Umbilical cord (tissue), 2 donors: ENCODE data around the gene HPCAL1. TPM values are rescaled to one million over a fixed set of nuclear protein-coding genes. Genes with fewer than 3 reads are reported as not detected.
"Not testable (repeated sequence)": the region's sequence is repeated elsewhere in the genome, so short reads cannot be mapped to it uniquely, and the experiment has no call there.

ENCODE experiments used
- DNase-seq: peaks from one replicate; pipeline ENCODE4 v3.0.0-alpha.2; 2015; ENCODE audit warnings: low spot score
- total RNA-seq: library from RNA; depleted of rRNA; stranded (reverse); fragments of >200 nt; gene quantifications from one replicate; pipeline ENCODE4 v1.2.3, GENCODE V29; 2014; ENCODE audit warnings: low replicate concordance; ENCODE audit not compliant: insufficient read depth

The HPCAL1 gene
- total RNA-seq, 1 donor from 2014 or later, result 7.9 TPM

- DNase-seq, result no peak
Measured at GRCh38 chr2:10437806-10438205, 135.1 kb downstream of the HPCAL1 start.

- no peak for DNase-seq
Measured at GRCh38 chr2:10438688-10439087, 136.0 kb downstream of the HPCAL1 start.

GRCh38 chr2:10439185-10439879 lies 136.6 kb downstream of the HPCAL1 start:
- no peak for DNase-seq

GRCh38 chr2:10439971-10440370 lies 137.3 kb downstream of the HPCAL1 start:
- no peak for DNase-seq

- no peak for DNase-seq
Measured at GRCh38 chr2:10440736-10441135, 138.0 kb downstream of the HPCAL1 start.

DNA sequence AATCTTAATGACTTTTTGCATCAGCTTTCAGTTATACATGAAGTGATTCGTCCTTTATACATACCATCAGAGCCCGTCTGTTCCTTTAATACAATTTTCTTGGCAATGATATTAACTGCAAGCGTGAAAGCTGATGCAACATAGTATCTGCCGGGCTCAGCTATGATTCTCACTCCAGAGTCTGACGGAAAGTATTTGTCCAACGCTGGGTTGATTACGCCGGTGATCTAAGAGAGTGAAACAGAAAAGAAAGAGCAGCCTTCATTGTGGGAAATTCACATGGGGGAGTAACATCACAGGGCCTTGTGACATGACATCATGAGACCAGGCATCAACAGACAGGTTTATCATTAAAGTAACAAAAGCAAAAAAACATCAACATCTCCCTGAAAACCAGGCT lies 139.2 kb downstream of the HPCAL1 start:
- no peak for DNase-seq

DNA sequence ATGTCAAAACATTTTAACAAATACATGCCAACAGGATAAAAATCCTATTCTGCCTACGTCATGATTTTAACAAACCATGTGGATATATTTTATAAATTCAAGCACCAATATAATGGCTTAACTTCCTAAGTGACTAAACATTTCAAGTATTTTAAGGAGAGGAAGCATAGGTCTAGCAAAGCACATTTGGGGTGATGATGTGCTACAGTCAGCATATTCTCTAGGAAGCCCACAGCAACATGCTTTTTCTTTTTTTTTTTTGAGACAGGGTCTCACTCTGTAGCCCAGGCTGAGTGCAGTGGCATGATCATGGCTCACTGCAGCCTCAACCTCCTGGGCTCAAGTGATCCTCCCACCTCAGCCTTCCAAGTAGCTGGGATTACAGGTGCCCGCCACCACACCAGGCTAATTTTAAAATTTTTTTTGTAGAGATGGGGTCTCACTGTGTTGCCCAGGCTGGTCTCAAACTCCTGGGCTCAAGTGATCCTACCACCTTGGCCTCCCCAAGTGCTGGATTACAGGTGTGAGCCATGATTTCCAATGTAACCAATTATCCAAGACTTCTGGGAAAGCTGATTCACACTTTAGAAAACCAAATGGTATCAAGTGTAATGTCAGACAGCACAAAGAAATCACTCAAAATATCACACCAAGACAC lies 139.9 kb downstream of the HPCAL1 start:
- not testable (repeated sequence) for DNase-seq

DNA sequence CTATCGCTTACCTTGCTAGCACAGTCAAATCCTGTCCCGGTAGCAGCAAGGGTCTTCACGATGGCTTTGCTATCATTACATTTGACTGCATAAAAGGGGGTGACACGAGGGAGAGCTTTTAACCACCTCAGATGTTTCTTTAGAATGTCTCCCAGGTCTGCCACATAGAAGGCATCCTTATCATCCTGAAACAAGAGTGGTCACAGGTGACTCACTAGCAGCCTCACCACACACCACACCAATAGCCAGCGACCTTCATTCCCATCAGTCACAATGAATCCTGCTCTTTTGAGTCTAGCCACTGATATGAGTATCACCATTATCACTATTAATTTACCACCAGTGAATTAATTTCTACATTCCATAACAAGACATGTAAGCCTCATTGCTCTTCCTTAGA lies 141.8 kb downstream of the HPCAL1 start:
- no peak for DNase-seq

DNA sequence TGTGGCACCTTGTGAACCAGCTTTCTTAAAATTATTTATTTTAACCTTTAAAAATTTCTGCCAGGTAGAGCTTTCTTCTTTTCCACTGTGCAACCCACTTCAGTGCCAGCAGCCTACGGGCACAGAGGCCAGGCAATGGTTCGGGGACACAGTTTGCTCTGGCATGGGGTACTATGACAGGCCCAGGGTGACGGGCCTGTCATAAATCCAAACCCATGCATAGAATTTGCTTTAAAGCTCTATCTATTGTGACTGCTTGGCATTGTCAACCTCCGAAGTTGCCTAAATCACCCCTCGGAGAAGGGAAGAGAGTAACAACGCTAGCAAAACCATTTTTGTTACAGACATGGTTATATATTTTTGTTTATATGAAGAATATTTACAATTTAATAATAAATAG lies 143.9 kb downstream of the HPCAL1 start:
- DNase-seq, result no peak

DNA sequence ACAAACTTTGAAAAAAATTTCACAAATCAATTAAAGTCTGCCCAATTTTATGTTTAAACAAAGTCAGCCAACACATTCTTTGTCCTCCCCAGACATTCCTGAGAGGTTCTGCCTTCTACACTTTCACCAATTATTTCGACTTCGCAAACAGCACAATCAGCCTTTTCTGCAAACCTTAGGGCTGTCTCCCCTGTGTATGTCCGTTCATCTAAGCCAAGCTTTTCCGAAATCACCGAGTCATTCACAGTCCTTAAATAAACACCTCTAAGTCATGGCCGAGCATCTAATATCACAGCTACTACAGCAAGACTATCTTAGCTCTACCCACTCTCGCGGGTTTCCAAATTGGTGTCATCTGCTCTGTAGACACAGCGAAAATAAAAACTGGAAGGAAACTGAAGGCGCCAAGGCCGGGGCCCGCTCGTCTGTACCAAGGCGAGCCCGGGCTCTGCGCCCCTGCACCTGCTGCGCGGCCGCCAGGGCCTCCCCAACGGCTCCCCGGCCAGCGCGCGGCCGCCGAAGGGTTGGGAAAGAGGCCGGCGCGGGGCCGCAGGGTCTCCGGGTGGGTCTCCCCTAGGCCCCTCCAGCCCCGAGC lies 144.7 kb downstream of the HPCAL1 start:
- peak; percentile 58 for DNase-seq

- DNase-seq, result peak; percentile 92
Measured at GRCh38 chr2:10447895-10448575, 145.3 kb downstream of the HPCAL1 start, which contains the start of gene ODC1. Gene ODC1 (minus strand): TSS chr2:10448327. CDS start chr2:10445032, 3,295 bp downstream.

DNA sequence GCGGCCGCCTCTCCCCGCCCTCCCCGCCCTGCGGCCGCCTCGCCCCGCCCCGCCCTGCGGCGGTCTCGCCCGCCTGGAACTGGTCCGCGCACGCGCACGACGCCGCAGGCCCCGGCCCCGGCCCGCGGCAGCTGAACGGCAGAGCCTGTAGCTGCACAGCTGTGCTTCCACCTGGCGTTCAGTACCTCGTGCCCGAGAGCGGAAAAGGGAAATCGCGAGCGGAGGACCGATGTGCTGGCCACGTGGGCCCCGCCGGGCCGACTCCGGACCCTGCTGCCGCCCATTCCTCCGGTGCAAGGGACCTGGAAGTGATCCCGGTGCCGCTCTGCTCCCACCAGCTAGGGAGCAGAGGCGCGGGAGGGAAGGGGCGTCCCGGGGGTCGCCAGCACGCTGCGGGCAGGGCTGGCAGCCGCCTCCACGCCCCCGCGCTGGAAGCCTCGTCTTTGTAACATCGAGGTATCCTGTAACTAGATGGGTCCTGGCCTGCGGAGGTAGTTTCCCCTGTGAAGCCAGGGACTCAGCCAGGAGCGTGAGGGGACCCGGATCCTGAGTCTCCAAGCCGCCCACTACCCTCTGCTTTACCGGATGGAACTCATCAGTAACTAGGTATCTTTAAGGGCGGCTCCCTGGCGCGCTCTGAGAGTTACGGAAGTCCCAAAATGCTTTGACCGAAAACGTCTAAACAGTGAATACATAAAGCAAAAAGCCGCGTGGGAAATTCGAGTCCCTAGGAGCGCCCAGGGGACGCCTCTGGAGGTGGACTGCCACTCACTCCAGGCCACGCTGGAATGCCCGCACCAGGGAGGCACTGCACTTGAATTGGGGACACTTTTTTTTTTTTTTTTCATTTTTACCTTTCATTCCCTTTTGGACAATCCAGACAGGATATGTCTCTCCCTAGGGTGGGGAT lies 146.1 kb downstream of the HPCAL1 start:
- peak; percentile 91 for DNase-seq

DNA sequence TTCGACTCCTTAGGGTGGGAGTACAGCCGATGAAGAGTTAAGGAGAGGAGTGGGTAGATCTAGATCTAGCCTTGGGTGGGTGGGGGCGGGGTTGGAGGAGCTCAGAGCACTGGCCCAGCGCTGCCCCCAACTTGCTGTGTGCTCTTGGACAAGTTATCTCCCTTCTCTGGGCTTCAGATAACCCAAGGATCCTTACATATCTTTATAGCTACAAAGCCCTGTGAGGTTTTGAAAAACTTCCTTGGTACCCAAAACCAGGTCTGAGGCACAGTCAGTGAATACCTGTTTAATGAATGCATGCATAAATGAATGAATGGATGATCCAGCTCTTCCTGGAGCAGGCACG lies 146.8 kb downstream of the HPCAL1 start:
- no peak for DNase-seq

DNA sequence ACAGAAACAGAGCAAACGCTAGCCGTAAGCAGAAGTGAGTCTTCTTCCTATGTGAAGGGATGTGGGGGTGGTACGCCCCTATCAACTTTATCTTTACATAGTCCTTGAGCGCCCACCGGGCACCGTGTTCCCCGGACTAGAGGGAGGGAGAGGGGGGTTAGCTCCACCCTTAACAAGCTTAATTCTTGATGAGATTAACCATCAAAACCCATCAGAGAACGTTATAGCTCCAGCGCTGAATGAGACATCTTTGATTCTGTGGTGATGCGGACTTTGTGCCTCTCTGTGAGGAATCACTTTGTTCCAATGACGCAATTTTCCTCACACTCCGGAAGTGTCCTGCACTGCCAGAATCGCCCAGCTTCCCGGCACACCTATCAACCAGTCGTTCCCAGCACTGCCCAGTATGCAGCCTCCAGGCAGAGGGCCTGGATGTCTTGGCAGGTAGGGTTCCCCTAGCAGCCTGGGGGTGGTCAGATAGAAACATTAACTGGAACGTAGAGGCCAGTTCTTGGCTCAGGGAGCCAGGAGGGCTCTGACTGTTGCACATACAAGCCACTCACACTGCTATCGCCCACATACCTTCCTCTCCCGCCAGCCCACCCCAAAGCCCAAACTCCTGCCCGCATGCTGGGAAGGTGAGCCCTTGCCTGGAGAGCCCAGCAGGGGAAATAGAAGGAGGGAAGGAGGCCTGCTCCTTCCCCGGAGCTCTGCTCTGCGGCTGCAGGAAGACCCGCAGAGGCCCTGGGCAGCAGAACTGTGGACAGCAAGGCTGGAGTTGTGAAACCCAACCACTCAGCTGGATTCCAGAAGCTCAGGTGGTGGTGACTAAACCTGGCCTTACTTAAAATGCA lies 147.4 kb downstream of the HPCAL1 start:
- no peak for DNase-seq

- no peak for DNase-seq
Measured at GRCh38 chr2:10451819-10452218, 149.1 kb downstream of the HPCAL1 start.

DNA sequence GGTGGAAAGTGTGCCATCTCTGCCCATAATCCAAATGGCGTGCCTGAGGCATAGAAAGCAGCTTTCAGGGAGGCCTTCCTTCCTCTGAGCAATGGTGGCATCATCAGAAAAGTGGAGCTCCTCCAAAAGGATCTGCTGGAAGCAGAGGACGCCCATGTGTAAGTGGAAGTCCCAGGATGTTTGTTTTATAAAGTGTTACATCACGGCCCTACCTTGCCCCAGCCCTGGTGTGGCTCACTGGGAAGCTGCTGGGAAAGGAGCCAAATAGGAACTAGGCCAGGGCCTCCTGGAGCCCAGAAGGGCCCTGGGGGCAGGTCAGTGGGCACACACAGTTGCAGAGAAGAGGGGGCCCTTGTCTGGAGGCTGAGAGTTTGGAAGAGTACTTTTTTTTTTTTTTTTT lies 149.6 kb downstream of the HPCAL1 start:
- DNase-seq, result no peak

GRCh38 chr2:10452956-10453904 lies 150.5 kb downstream of the HPCAL1 start:
- no peak for DNase-seq

DNA sequence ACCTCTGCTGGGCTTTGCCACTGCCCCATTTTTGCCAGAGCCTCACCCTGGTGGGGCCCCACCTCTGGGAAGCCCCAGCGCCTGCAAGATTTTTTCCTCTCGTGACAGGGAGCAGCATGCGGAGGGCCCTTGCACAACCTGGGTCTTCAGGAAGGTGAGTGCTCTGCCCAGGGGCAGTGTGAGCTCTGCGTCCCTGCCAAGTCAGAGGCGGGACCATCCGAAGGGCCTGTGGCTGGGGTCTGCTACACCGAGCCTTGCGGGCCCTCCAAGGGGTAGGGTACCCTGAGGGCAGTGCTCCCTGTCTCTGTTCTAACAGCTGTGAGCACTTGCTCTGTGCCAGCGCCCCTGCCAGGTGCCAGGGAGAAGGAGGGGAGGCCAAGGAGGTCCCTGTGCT lies 151.2 kb downstream of the HPCAL1 start:
- DNase-seq, result no peak

DNA sequence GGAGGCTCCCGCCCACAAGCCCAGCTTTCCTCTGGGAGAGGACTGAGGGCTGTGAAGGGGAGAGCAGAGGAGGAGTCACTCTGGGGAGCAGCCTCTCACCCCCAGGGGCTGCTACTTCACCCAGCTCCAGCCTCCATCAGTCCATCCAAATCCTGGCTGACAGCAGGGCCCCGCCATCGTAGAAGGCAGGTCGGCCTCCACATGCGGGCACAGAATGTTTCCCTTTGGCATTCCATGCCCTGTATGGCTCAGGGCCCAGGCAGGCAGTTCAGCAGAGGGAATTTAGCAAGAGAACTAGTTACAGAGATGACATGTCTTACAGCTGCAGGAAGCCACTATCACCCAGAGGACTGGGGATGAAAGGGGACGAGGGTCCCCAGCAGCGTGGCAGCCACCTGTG lies 151.8 kb downstream of the HPCAL1 start:
- no peak for DNase-seq
